Endothelial cell (in vitro differentiated cells): ENCODE measurements around the gene LRRFIP1. TPM values are rescaled to one million over a fixed set of nuclear protein-coding genes. Genes with fewer than 3 reads are reported as not detected.

ENCODE experiments used
- DNase-seq: peaks from one replicate; pipeline ENCODE4 v3.0.0; 2021; ENCODE audit warnings: low spot score
- H3K27ac Mint-ChIP-seq: one replicate; pipeline ENCODE4 v1.8.0; 2021; ENCODE audit warnings: mixed read lengths, inconsistent platforms; ENCODE audit not compliant: unreplicated experiment
- H3K27me3 Mint-ChIP-seq: one replicate; pipeline ENCODE4 v1.8.0; 2021; ENCODE audit warnings: mild to moderate bottlenecking, moderate library complexity, mixed read lengths, inconsistent platforms; ENCODE audit not compliant: unreplicated experiment
- H3K36me3 Mint-ChIP-seq: one replicate; pipeline ENCODE4 v1.8.0; 2021; ENCODE audit warnings: mild to moderate bottlenecking, low read depth, mixed read lengths, inconsistent platforms; ENCODE audit not compliant: unreplicated experiment
- H3K4me1 Mint-ChIP-seq: one replicate; pipeline ENCODE4 v1.8.0; 2021; ENCODE audit warnings: mild to moderate bottlenecking, mixed read lengths, inconsistent platforms; ENCODE audit not compliant: unreplicated experiment
- H3K4me3 Mint-ChIP-seq: one replicate; pipeline ENCODE4 v1.8.0; 2021; ENCODE audit warnings: mild to moderate bottlenecking, mixed read lengths, inconsistent platforms; ENCODE audit not compliant: unreplicated experiment
- H3K9me3 Mint-ChIP-seq: one replicate; pipeline ENCODE4 v1.8.0; 2021; ENCODE audit warnings: mixed read lengths, inconsistent platforms; ENCODE audit not compliant: unreplicated experiment
- total RNA-seq: library from RNA; stranded (reverse); fragmentation: NEBNext Ultra II Directional; extraction: Animal tissue kit (Norgen Biotek cat#: 25700); gene quantifications from one replicate; pipeline ENCODE4 v1.2.1, GENCODE V29; 2021; ENCODE audit not compliant: unreplicated experiment
- TF ChIP-seq, protein P1 (sequence below): fragments of 200-600 bp; sonication (generic); IDR thresholded peaks from one replicate; pipeline ENCODE4 v1.5.0; 2021; ENCODE audit warnings: antibody characterized with exemption; ENCODE audit not compliant: unreplicated experiment

LRRFIP1 gene
- total RNA-seq, 1 donor from 2014 or later: 105 TPM

DNA sequence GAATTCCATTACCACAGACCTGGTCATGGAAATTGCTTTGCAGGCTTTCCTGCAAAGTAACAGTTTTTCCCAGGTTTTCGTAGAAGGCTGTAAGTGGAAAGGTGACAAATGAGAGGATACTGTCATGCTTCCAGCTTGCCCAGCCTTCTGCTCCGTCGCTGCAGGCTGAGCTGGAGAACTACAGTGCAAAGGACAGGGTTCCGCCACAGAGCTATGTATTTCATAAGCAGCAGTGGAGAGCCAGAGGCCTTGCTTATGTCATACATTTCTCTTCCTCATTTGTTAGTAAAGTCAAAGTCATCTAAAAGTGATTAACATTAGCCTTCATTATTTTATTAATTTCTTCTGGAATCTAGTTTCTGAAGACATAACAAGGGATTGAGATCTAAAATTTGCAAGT is 98.3 kb downstream of the LRRFIP1 start:
- Mint-ChIP-seq H3K9me3 (no peaks in the 10 kb centered on the region), H3K36me3 (no peaks in the 10 kb centered on the region), H3K27me3 (no peaks in the 10 kb centered on the region), H3K4me3 (no peak overlapping the region), H3K27ac (no peak overlapping the region), H3K4me1 (peaks cover 10% of the 10 kb centered on the region)
- no peak for DNase-seq
- TF ChIP-seq, protein P1, sequence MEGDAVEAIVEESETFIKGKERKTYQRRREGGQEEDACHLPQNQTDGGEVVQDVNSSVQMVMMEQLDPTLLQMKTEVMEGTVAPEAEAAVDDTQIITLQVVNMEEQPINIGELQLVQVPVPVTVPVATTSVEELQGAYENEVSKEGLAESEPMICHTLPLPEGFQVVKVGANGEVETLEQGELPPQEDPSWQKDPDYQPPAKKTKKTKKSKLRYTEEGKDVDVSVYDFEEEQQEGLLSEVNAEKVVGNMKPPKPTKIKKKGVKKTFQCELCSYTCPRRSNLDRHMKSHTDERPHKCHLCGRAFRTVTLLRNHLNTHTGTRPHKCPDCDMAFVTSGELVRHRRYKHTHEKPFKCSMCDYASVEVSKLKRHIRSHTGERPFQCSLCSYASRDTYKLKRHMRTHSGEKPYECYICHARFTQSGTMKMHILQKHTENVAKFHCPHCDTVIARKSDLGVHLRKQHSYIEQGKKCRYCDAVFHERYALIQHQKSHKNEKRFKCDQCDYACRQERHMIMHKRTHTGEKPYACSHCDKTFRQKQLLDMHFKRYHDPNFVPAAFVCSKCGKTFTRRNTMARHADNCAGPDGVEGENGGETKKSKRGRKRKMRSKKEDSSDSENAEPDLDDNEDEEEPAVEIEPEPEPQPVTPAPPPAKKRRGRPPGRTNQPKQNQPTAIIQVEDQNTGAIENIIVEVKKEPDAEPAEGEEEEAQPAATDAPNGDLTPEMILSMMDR: no peak

- DNase-seq: no peak
- H3K9me3 Mint-ChIP-seq: no peaks in the 10 kb centered on the region
- H3K4me1 Mint-ChIP-seq: peaks cover 14% of the 10 kb centered on the region
- no peak overlapping the region for H3K4me3 Mint-ChIP-seq
- no peak overlapping the region for H3K27ac Mint-ChIP-seq
- TF ChIP-seq, protein P1: no peak
- H3K36me3 Mint-ChIP-seq: no peaks in the 10 kb centered on the region
- peaks cover 1% of the 10 kb centered on the region for H3K27me3 Mint-ChIP-seq
These were observed 99.0 kb downstream of the LRRFIP1 start for GRCh38 chr2:237726401-237726830.

DNA sequence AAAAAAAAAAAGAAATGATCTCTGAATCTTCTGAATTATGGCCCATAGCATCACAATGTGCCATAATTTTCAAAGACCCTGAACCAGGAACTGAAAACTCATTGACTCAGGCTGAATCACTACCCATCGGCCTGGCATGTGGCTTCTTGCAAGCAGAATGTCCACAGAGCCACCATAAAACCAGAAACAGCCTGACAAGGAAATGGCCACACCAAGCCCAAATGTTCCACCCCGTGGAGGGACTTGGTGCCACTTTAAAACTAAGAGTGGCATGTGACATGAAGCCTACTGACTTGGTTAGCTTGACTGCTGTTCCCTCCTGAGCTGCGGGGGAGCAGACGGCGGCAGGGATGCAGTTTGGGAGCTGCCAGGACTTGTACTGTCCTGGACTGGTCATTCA is 100.0 kb downstream of the LRRFIP1 start:
- H3K4me1 Mint-ChIP-seq: peaks cover 22% of the 10 kb centered on the region
- no peak overlapping the region for H3K27ac Mint-ChIP-seq
- DNase-seq: no peak

DNA sequence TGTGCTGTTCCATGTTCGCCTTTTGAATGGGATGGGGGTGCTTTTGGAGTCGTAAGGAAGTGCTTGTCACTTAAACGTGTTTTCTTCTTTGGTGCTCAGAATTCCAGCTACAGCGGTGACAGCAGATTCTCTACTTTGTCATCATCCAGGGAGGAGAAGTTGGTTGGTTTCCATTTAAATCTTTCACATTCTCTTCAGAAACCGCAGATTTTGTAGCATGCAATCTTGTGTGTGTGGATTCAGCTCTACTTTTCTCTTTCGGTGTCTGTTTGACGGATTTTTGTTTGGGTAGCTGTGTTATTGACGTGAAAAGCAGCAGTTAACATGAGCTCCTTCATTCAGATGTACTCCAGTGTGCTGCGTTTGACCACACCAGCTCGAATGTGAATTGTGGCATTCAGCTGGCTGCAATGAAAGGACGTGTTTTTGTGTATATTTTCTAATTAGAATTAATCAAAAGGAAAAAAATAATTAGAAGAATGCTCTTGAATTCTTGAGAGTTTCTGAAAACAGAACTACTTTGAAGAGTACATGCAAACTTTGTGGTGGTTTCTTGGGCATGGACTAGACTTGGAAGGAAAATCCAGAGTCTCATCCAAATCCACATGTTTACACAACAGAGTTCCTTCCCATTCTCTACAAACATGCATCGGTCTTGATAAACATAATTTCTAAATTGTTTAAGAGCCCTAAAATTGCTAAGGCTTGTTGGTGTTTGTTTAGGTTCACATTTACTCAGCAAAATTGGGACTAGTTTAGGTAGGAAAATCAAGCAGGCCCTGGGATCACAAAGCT is 102.5 kb downstream of the LRRFIP1 start:
- Mint-ChIP-seq H3K27ac (no peak overlapping the region), H3K4me1 (peaks cover 34% of the 10 kb centered on the region), H3K4me3 (no peak overlapping the region), H3K27me3 (peaks cover 5% of the 10 kb centered on the region), H3K9me3 (no peaks in the 10 kb centered on the region), H3K36me3 (no peaks in the 10 kb centered on the region)
- no peak for DNase-seq
- TF ChIP-seq, protein P1: no peak

More for the DNA sequence above, 100.0 kb downstream of the LRRFIP1 start:
- TF ChIP-seq, protein P1: no peak
- H3K36me3 Mint-ChIP-seq: no peaks in the 10 kb centered on the region
- H3K27me3 Mint-ChIP-seq: peaks cover 1% of the 10 kb centered on the region
- no peaks in the 10 kb centered on the region for H3K9me3 Mint-ChIP-seq
- no peak overlapping the region for H3K4me3 Mint-ChIP-seq

- no peak for DNase-seq
- Mint-ChIP-seq H3K9me3 (no peaks in the 10 kb centered on the region), H3K36me3 (peaks cover 5% of the 10 kb centered on the region), H3K4me3 (no peak overlapping the region), H3K27ac (no peak overlapping the region), H3K4me1 (peaks cover 51% of the 10 kb centered on the region), H3K27me3 (peaks cover 5% of the 10 kb centered on the region)
- TF ChIP-seq, protein P1: no peak
These were observed 104.3 kb downstream of the LRRFIP1 start for GRCh38 chr2:237731663-237732062.
